Ascending aorta (tissue), 2 donors: Measurements from ENCODE around the gene CHAF1B. TPM values are rescaled to one million over a fixed set of nuclear protein-coding genes. Genes with fewer than 3 reads are reported as not detected.
"Not testable (repeated sequence)": the region's sequence is repeated elsewhere in the genome, so short reads cannot be mapped to it uniquely, and the experiment has no call there.

Source experiments
- DNase-seq, 2 donors: peaks; one replicate each; pipeline ENCODE4 v3.0.0-alpha.2; 2019; ENCODE audit warnings: low spot score in 2 of 2
- H3K27ac ChIP-seq, 2 donors: fragments of 200-600 bp; sonication (generic); one replicate each; pipeline ENCODE4 v1.5.1; 2016 to 2017; ENCODE audit warnings: mild to moderate bottlenecking in 1 of 2
- H3K27me3 ChIP-seq: fragments of 200-600 bp; sonication (generic); one replicate; pipeline ENCODE4 v1.5.1; 2017
- H3K36me3 ChIP-seq, 2 donors: fragments of 200-600 bp; sonication (generic); one replicate each; pipeline ENCODE4 v1.5.1; 2016
- H3K4me1 ChIP-seq, 2 donors: fragments of 200-600 bp; sonication (generic); one replicate each; pipeline ENCODE4 v1.5.1; 2016 to 2017; ENCODE audit warnings: mild to moderate bottlenecking in 1 of 2
- H3K4me3 ChIP-seq, 2 donors: fragments of 200-600 bp; sonication (generic); one replicate each; pipeline ENCODE4 v1.5.1; 2016 to 2017; ENCODE audit warnings: mild to moderate bottlenecking in 1 of 2
- H3K9me3 ChIP-seq, 2 donors: fragments of 200-600 bp; sonication (generic); one replicate each; pipeline ENCODE4 v1.5.1; 2016
- intact Hi-C: fragments of 100-400 bp; cut with DNase I; formaldehyde crosslinking; loops from one replicate; pipeline ENCODE4 v1.15.1; 2023
- total RNA-seq: library from RNA; depleted of rRNA; stranded (reverse); fragments of >200 nt; gene quantifications from one replicate; pipeline ENCODE4 v1.1.0, GENCODE V29; 2016
- TF ChIP-seq, protein P1 (sequence below), 3 experiments: fragments of 200-600 bp in 2 of 3; fragments of 450-650 bp in 1 of 3; sonication (generic) in 2 of 3; IDR thresholded peaks; one replicate each; pipeline ENCODE4 v1.5.1; 2016 to 2019; ENCODE audit warnings: antibody characterized with exemption in 3 of 3, mild to moderate bottlenecking in 1 of 3, moderate library complexity in 1 of 3

CHAF1B gene
- total RNA-seq, 1 donor from 2014 or later, result 0.43 TPM

DNA sequence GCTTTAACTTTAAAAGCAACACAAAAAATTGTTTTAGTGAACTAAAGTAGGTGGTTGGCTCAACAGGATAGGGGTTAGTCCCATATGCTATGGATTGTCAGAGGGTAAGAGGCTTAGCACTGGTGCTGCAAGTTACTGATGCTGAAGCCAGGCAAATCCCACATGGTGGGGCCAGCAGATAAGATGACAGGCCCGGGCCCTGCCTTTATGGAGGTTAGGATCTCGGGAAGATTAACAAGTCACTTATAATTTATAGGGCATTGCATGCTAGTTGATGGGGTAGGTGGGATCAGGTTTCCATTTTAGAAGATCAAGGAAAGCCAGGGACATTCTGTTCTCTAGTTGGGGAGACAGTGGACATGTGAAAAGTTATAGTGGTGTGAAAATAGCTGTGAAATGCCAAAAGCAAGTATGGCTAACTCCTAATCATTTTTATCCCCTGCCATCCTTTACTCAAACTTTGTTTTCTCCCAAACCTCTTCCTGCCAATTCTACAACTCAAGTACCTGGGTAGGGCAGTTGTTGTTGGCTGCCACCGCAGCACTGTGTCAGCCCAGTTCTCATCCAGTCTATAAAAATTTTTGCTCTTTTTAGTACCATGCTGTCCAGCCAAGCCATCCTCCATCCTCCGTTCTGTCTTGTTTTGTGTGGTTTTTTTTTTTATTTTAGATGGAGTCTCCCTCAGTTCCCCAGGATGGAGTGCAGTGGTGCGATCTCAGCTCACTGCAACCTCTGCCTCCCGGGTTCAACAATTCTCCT is 10.3 kb downstream of the CHAF1B start:
- no peaks in the 10 kb centered on the region for H3K27me3 ChIP-seq
- no peaks in the 10 kb centered on the region for H3K4me1 ChIP-seq
- intact Hi-C loops, result no loop called here
- H3K36me3 ChIP-seq, result no peaks in the 10 kb centered on the region
- DNase-seq, result peak in 1 of 2 donors; percentile 8
- TF ChIP-seq, protein P1, sequence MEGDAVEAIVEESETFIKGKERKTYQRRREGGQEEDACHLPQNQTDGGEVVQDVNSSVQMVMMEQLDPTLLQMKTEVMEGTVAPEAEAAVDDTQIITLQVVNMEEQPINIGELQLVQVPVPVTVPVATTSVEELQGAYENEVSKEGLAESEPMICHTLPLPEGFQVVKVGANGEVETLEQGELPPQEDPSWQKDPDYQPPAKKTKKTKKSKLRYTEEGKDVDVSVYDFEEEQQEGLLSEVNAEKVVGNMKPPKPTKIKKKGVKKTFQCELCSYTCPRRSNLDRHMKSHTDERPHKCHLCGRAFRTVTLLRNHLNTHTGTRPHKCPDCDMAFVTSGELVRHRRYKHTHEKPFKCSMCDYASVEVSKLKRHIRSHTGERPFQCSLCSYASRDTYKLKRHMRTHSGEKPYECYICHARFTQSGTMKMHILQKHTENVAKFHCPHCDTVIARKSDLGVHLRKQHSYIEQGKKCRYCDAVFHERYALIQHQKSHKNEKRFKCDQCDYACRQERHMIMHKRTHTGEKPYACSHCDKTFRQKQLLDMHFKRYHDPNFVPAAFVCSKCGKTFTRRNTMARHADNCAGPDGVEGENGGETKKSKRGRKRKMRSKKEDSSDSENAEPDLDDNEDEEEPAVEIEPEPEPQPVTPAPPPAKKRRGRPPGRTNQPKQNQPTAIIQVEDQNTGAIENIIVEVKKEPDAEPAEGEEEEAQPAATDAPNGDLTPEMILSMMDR (IDR thresholded peaks at IDR 0.05), result no peak
- no peak overlapping the region for H3K27ac ChIP-seq
- no peaks in the 10 kb centered on the region for H3K9me3 ChIP-seq
- no peak overlapping the region for H3K4me3 ChIP-seq

DNA sequence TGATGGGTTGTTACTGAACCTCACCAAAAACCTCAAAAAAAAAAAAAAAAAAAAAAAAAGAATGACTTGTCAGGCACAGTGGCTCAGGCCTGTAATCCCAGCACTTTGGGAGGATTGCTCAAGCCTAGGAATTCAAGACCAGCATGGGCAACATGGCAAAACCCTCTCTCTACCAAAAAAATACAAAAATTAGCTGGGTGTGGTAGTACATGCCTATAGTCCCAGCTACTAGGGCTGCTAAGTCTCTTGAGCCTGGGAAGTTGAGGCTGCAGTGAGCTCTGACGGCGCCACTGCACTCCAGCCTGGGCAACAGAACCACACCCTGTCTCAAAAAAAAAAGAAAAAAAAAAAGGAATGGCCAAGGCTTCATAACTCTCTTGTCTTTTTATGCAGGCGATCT is 11.1 kb downstream of the CHAF1B start:
- peak in 1 of 2 donors; percentile 18 for DNase-seq
- intact Hi-C loops, result no loop called here
- Histone ChIP-seq H3K4me1 (no peaks in the 10 kb centered on the region), H3K27me3 (no peaks in the 10 kb centered on the region), H3K4me3 (no peak overlapping the region), H3K36me3 (no peaks in the 10 kb centered on the region), H3K27ac (no peak overlapping the region), H3K9me3 (no peaks in the 10 kb centered on the region)
- TF ChIP-seq, protein P1 (IDR thresholded peaks at IDR 0.05), result no peak

DNA sequence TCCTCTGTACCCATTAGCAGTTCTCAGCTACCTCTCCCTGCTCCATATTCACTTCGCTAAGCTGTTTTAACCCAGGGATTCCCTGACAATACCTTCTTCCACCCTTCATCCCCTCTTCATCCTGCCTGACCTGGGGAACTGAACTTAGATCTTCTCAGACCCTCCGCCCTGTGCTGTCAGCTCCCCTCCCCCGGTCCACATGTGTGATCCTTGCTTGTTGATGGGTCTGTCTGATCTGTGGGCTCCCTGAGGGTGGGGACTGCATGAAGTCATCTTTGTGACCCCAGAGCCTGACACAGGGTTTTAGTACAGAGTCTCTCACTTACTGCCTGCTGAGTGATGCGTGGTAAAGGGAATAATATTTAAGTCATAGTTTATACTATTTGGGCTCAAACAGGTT is 11.8 kb downstream of the CHAF1B start:
- TF ChIP-seq, protein P1 (IDR thresholded peaks at IDR 0.05), result no peak
- Histone ChIP-seq H3K27me3 (no peaks in the 10 kb centered on the region), H3K36me3 (no peaks in the 10 kb centered on the region), H3K4me3 (no peak overlapping the region), H3K27ac (no peak overlapping the region), H3K4me1 (no peaks in the 10 kb centered on the region), H3K9me3 (no peaks in the 10 kb centered on the region)
- intact Hi-C loops, result no loop called here
- DNase-seq, result peak in 1 of 2 donors; percentile 45

DNA sequence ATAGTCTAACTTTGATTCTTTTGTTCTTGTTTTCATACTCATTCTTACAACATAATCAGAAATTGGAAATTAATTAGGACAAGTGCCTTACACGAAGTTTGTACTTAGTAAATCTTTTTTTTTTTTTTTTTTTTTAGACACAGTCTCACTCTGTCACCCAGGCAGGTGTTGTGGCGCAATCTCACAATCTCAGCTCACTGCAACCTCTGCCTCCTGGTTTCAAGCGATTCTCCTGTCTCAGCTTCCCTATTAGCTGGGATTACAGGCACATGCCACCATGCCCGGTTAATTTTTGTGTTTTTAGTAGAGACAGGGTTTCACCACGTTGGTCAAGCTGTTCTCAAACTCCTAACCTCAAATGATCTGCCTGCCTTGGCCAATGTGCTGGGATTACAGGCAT is 12.4 kb downstream of the CHAF1B start:
- DNase-seq, result peak in 1 of 2 donors; percentile 28
- TF ChIP-seq, protein P1 (IDR thresholded peaks at IDR 0.05), result no peak
- no peak overlapping the region for H3K27ac ChIP-seq
- H3K27me3 ChIP-seq, result no peaks in the 10 kb centered on the region
- no peaks in the 10 kb centered on the region for H3K4me1 ChIP-seq
- intact Hi-C loops, result no loop called here
- no peaks in the 10 kb centered on the region for H3K36me3 ChIP-seq
- H3K4me3 ChIP-seq, result no peak overlapping the region
- H3K9me3 ChIP-seq, result no peaks in the 10 kb centered on the region

DNA sequence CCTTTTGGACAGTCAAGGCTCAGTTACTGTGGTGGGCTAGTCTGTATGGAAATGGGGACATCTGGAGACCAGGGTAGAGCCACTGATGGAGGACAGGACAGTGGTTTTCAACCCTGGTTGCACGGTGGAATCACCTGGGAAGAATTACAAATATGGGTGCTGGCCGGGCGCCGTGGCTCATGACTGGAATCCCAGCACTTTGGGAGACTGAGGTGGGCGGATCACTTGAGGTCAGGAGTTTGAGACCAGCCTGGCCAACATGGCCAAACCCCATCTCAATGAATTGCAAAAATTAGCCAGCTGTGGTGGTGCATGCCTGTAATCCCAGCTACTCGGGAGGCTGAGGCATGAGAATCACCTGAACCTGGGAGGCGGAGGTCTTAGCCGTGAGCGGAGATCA is 14.5 kb downstream of the CHAF1B start:
- peak in 1 of 2 donors; percentile 42 for DNase-seq
- H3K4me3 ChIP-seq, H3K4me1 ChIP-seq, intact Hi-C loops, H3K9me3 ChIP-seq, H3K36me3 ChIP-seq, H3K27ac ChIP-seq, H3K27me3 ChIP-seq: not testable (repeated sequence)

DNA sequence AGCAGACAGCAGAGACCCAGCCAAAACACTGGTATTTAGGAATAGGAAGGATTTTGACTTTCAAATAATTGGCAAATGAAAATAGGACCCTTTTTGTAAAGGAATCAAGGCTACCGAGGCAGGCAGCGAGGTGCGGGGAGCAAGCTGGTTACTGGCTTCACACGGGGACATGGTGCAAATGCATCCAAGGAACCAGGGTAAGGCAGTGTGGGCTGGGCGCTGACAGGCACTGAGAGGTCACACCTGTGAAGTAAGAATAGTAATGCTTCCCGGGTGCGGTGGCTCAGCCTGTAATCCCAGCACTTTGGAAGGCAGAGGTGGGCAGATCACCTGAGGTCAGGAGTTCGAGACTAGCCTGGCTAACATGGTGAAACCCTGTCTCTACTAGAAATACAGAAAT is 15.5 kb downstream of the CHAF1B start:
- DNase-seq, result no peak
- intact Hi-C loops, result no loop called here
- no peak overlapping the region for H3K4me3 ChIP-seq
- no peak overlapping the region for H3K27ac ChIP-seq
- no peaks in the 10 kb centered on the region for H3K27me3 ChIP-seq
- no peaks in the 10 kb centered on the region for H3K4me1 ChIP-seq
- TF ChIP-seq, protein P1 (IDR thresholded peaks at IDR 0.05), result no peak
- peaks cover 0 to 3% of the 10 kb centered on the region in 2 donors for H3K36me3 ChIP-seq
- no peaks in the 10 kb centered on the region for H3K9me3 ChIP-seq
